ENCODE results near the gene TSPEAR. TPM values are rescaled to one million over a fixed set of nuclear protein-coding genes. Genes with fewer than 3 reads are reported as not detected.

TSPEAR gene
- total and polyA plus RNA-seq, 2 of the 13 experiments (the other 11 are each of a cell fraction or from before 2014, with no cell fraction given), result 0.07 to 0.32 TPM

DNA sequence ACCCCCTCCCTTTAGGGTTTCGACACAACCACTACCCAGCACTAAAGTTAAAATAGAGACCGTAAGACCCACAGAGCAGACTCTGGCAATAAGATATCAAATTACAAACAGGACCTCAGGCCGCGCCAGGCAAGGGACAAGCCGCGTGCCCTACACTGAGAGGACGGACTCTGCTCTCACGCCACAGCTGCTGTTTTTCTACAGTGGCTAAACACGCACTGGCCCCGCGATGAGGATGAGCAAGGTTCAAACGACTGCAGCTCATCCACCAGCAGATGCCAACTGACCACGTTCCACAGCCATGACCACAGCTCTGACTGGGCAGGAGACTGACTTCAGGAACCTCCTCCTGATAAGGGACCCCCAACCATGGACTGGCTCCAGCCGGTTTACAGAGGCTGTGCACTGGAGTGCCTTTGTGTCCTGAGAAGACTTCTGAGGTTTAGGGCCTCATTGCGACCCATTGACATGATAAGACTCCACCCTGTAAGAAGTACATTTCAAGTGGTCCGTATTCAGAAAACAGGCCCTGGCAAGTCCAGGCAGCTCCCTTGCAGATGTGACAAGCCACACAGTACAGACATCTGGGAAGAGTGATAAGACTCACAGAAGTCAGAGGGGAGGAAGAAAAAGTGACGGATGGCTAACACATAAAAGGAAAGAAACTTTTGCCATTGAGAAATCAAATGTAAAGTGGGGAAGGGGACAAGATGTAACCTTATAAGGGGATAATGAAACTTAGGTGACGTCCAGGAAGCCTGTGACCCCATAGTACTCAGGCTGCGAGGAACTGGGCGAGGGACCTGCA lies 117.6 kb downstream of the TSPEAR start (continued):
- TF ChIP-seq, protein P1, sequence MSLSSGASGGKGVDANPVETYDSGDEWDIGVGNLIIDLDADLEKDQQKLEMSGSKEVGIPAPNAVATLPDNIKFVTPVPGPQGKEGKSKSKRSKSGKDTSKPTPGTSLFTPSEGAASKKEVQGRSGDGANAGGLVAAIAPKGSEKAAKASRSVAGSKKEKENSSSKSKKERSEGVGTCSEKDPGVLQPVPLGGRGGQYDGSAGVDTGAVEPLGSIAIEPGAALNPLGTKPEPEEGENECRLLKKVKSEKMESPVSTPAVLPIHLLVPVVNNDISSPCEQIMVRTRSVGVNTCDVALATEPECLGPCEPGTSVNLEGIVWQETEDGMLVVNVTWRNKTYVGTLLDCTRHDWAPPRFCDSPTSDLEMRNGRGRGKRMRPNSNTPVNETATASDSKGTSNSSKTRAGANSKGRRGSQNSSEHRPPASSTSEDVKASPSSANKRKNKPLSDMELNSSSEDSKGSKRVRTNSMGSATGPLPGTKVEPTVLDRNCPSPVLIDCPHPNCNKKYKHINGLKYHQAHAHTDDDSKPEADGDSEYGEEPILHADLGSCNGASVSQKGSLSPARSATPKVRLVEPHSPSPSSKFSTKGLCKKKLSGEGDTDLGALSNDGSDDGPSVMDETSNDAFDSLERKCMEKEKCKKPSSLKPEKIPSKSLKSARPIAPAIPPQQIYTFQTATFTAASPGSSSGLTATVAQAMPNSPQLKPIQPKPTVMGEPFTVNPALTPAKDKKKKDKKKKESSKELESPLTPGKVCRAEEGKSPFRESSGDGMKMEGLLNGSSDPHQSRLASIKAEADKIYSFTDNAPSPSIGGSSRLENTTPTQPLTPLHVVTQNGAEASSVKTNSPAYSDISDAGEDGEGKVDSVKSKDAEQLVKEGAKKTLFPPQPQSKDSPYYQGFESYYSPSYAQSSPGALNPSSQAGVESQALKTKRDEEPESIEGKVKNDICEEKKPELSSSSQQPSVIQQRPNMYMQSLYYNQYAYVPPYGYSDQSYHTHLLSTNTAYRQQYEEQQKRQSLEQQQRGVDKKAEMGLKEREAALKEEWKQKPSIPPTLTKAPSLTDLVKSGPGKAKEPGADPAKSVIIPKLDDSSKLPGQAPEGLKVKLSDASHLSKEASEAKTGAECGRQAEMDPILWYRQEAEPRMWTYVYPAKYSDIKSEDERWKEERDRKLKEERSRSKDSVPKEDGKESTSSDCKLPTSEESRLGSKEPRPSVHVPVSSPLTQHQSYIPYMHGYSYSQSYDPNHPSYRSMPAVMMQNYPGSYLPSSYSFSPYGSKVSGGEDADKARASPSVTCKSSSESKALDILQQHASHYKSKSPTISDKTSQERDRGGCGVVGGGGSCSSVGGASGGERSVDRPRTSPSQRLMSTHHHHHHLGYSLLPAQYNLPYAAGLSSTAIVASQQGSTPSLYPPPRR (CRISPR knock-in tag; IDR thresholded peaks at IDR 0.05; ENCODE audit: borderline replicate concordance), result peak; percentile 81; the same call in 1 of the 2 replicates
- TF ChIP-seq TAF1 (CRISPR knock-in tag; IDR thresholded peaks at IDR 0.05) (no peak), ZNF747 (CRISPR knock-in tag; IDR thresholded peaks at IDR 0.05; ENCODE audit: borderline replicate concordance) (peak; percentile 89), SKI (IDR thresholded peaks at IDR 0.05; ENCODE audit: partially characterized antibody) (peak; percentile 73), ZNF230 (CRISPR knock-in tag; IDR thresholded peaks at IDR 0.05) (no peak), KLF6 (CRISPR knock-in tag; IDR thresholded peaks at IDR 0.05) (peak; percentile 52; the same call in 1 of the 2 replicates), ZNF337 (CRISPR knock-in tag; IDR thresholded peaks at IDR 0.05; ENCODE audit: borderline replicate concordance, low read depth) (peak; percentile 73; the same call in 1 of the 2 replicates), HOXA3 (CRISPR knock-in tag; IDR thresholded peaks at IDR 0.05) (peak; percentile 95), MAFF (IDR thresholded peaks at IDR 0.05; ENCODE audit: low read depth, low read length) (no peak), ZC3H13 (CRISPR knock-in tag; IDR thresholded peaks at IDR 0.05) (0 out of 2 replicates have a peak, but pooled peaks have one; percentile 66), ARNT2 (CRISPR knock-in tag; IDR thresholded peaks at IDR 0.05; ENCODE audit: low read depth) (peak; percentile 61)
- TF ChIP-seq, protein P2, sequence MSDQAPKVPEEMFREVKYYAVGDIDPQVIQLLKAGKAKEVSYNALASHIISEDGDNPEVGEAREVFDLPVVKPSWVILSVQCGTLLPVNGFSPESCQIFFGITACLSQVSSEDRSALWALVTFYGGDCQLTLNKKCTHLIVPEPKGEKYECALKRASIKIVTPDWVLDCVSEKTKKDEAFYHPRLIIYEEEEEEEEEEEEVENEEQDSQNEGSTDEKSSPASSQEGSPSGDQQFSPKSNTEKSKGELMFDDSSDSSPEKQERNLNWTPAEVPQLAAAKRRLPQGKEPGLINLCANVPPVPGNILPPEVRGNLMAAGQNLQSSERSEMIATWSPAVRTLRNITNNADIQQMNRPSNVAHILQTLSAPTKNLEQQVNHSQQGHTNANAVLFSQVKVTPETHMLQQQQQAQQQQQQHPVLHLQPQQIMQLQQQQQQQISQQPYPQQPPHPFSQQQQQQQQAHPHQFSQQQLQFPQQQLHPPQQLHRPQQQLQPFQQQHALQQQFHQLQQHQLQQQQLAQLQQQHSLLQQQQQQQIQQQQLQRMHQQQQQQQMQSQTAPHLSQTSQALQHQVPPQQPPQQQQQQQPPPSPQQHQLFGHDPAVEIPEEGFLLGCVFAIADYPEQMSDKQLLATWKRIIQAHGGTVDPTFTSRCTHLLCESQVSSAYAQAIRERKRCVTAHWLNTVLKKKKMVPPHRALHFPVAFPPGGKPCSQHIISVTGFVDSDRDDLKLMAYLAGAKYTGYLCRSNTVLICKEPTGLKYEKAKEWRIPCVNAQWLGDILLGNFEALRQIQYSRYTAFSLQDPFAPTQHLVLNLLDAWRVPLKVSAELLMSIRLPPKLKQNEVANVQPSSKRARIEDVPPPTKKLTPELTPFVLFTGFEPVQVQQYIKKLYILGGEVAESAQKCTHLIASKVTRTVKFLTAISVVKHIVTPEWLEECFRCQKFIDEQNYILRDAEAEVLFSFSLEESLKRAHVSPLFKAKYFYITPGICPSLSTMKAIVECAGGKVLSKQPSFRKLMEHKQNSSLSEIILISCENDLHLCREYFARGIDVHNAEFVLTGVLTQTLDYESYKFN (CRISPR knock-in tag; conservative IDR thresholded peaks at IDR 0.05), result peak; percentile 94
- TF ChIP-seq, protein P3, sequence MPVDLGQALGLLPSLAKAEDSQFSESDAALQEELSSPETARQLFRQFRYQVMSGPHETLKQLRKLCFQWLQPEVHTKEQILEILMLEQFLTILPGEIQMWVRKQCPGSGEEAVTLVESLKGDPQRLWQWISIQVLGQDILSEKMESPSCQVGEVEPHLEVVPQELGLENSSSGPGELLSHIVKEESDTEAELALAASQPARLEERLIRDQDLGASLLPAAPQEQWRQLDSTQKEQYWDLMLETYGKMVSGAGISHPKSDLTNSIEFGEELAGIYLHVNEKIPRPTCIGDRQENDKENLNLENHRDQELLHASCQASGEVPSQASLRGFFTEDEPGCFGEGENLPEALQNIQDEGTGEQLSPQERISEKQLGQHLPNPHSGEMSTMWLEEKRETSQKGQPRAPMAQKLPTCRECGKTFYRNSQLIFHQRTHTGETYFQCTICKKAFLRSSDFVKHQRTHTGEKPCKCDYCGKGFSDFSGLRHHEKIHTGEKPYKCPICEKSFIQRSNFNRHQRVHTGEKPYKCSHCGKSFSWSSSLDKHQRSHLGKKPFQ (CRISPR knock-in tag; IDR thresholded peaks at IDR 0.05; ENCODE audit: insufficient replicate concordance), result peak; percentile 62
- TF ChIP-seq, protein P4, sequence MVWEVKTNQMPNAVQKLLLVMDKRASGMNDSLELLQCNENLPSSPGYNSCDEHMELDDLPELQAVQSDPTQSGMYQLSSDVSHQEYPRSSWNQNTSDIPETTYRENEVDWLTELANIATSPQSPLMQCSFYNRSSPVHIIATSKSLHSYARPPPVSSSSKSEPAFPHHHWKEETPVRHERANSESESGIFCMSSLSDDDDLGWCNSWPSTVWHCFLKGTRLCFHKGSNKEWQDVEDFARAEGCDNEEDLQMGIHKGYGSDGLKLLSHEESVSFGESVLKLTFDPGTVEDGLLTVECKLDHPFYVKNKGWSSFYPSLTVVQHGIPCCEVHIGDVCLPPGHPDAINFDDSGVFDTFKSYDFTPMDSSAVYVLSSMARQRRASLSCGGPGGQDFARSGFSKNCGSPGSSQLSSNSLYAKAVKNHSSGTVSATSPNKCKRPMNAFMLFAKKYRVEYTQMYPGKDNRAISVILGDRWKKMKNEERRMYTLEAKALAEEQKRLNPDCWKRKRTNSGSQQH (CRISPR knock-in tag; IDR thresholded peaks at IDR 0.05; ENCODE audit: low read depth), result 0 out of 2 replicates have a peak, but pooled peaks have one; percentile 59
- TF ChIP-seq, protein P5, sequence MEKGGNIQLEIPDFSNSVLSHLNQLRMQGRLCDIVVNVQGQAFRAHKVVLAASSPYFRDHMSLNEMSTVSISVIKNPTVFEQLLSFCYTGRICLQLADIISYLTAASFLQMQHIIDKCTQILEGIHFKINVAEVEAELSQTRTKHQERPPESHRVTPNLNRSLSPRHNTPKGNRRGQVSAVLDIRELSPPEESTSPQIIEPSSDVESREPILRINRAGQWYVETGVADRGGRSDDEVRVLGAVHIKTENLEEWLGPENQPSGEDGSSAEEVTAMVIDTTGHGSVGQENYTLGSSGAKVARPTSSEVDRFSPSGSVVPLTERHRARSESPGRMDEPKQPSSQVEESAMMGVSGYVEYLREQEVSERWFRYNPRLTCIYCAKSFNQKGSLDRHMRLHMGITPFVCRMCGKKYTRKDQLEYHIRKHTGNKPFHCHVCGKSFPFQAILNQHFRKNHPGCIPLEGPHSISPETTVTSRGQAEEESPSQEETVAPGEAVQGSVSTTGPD (CRISPR knock-in tag; IDR thresholded peaks at IDR 0.05), result no peak
